A673 (cell line): ENCODE measurements around the gene NAP1L5. TPM values are rescaled to one million over a fixed set of nuclear protein-coding genes. Genes with fewer than 3 reads are reported as not detected.

Experiments used
- BruUV-seq: library from RNA; stranded (reverse); fragments of 400-500 nt; replicated peaks from 2 replicates; lab custom pipeline; 2021; lab: Mats Ljungman, UMichigan
- CTCF ChIA-PET: fragments of 300-600 bp; sonication (Branson Sonifier 250); formaldehyde crosslinking; loops from one replicate; lab custom pipeline; 2022; ENCODE audit warnings: antibody characterized with exemption; lab: Charles Lee
- POLR2A ChIA-PET: fragments of 300-600 bp; sonication (Branson Sonifier 250); formaldehyde crosslinking; loops from one replicate; lab custom pipeline; 2022; ENCODE audit warnings: antibody characterized with exemption; ENCODE audit not compliant: low non-redundant PET; lab: Charles Lee
- DNase-seq: peaks from one replicate; pipeline ENCODE4 v3.0.0-alpha.2; 2015; ENCODE audit warnings: low spot score
- H3K27ac ChIP-seq: fragments of 200-600 bp; sonication (generic); 2 replicates; pipeline ENCODE4 v1.5.1; 2016; ENCODE audit warnings: mixed run types, low read depth, mild to moderate bottlenecking, mixed read lengths, antibody characterized with exemption, low read length; ENCODE audit not compliant: poor library complexity, severe bottlenecking
- H3K27me3 ChIP-seq: fragments of 200-600 bp; sonication (generic); replicated peaks from 2 replicates; pipeline ENCODE4 v1.6.1; 2017; ENCODE audit warnings: mixed run types, low read depth, mild to moderate bottlenecking, mixed read lengths, antibody characterized with exemption, low read length; ENCODE audit not compliant: insufficient read depth, poor library complexity
- H3K36me3 ChIP-seq: fragments of 200-600 bp; sonication (generic); 2 replicates; pipeline ENCODE4 v1.6.1; 2016; ENCODE audit warnings: mixed run types, mild to moderate bottlenecking, mixed read lengths, antibody characterized with exemption, low read length; ENCODE audit not compliant: insufficient read depth, poor library complexity, severe bottlenecking
- H3K4me1 ChIP-seq: fragments of 200-600 bp; sonication (generic); 2 replicates; pipeline ENCODE4 v1.6.1; 2017; ENCODE audit warnings: mixed run types, mild to moderate bottlenecking, mixed read lengths, antibody characterized with exemption, low read length; ENCODE audit not compliant: insufficient read depth, poor library complexity, severe bottlenecking
- H3K4me3 ChIP-seq: fragments of 200-600 bp; sonication (generic); 2 replicates; pipeline ENCODE4 v1.5.1; 2016; ENCODE audit warnings: low read depth, mixed run types, mild to moderate bottlenecking, mixed read lengths, low read length; ENCODE audit not compliant: poor library complexity, severe bottlenecking
- H3K9me3 ChIP-seq: fragments of 200-600 bp; sonication (generic); 2 replicates; pipeline ENCODE4 v1.6.1; 2016; ENCODE audit warnings: mixed run types, low read depth, mild to moderate bottlenecking, mixed read lengths, antibody characterized with exemption, low read length; ENCODE audit not compliant: poor library complexity, severe bottlenecking
- EZH2 ChIP-seq: fragments of 200-600 bp; sonication (generic); IDR thresholded peaks from 2 replicates; pipeline ENCODE4 v1.6.1; 2017; ENCODE audit warnings: borderline replicate concordance, low read depth, mild to moderate bottlenecking, mixed read lengths, antibody characterized with exemption, low read length; ENCODE audit not compliant: poor library complexity, severe bottlenecking
- intact Hi-C: fragments of 100-400 bp; cut with micrococcal nuclease; formaldehyde crosslinking; loops from one replicate; pipeline ENCODE4 v1.10.0; 2022; ENCODE audit not compliant: unreplicated experiment
- total RNA-seq: library from RNA; stranded (reverse); gene quantifications from 2 replicates; pipeline ENCODE4 v1.2.3, GENCODE V29; 2021
- TF ChIP-seq, protein P1 (sequence below): fragments of 300-800, 200-600 bp; sonication (generic); conservative IDR thresholded peaks from 2 replicates; pipeline ENCODE4 v1.5.1; 2017; ENCODE audit warnings: low read depth, mild to moderate bottlenecking, antibody characterized with exemption, low read length, moderate library complexity, mixed read lengths

Gene NAP1L5
- total RNA-seq, 1 experiment from 2014 or later = not detected

DNA sequence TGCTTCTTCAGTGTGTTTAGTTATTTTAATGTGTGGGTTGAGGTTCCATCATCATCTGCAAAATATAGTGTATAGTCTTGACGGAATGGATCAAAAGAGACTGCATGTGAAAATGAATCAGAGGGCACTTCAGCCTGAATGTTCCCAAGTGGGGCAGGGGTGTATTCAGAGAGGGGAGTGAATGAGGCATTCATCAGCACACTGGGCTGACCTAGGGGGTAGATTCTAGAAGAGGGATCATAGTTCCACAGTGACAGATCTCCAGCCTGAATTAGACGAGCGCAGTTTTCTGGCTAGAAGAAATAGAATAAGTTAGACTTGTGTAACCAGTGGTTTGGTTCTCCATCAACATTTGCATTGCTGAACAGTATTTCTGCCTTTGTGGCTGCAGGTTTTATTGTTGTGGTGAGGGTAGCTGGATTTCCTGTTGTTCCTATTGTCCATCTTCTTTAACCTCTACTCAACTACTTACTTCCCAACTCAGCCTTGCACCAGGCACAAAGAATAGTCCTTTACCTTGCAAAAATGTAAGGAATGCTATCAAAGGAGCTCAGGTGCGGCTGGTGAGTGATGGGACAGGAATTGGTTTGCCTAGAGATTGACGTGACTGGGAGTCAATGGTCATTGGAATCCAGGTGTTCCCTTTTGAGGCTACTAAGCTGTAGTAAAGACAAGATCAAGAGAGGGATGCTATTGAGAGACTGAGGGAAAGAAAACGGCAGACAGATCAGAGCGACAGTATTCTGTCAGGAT lies 50.9 kb downstream of the NAP1L5 start:
- H3K27me3 ChIP-seq = no peaks in the 10 kb centered on the region
- TF ChIP-seq, protein P1, sequence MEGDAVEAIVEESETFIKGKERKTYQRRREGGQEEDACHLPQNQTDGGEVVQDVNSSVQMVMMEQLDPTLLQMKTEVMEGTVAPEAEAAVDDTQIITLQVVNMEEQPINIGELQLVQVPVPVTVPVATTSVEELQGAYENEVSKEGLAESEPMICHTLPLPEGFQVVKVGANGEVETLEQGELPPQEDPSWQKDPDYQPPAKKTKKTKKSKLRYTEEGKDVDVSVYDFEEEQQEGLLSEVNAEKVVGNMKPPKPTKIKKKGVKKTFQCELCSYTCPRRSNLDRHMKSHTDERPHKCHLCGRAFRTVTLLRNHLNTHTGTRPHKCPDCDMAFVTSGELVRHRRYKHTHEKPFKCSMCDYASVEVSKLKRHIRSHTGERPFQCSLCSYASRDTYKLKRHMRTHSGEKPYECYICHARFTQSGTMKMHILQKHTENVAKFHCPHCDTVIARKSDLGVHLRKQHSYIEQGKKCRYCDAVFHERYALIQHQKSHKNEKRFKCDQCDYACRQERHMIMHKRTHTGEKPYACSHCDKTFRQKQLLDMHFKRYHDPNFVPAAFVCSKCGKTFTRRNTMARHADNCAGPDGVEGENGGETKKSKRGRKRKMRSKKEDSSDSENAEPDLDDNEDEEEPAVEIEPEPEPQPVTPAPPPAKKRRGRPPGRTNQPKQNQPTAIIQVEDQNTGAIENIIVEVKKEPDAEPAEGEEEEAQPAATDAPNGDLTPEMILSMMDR = no peak
- TF ChIP-seq EZH2 = no peak
- POLR2A ChIA-PET = no interaction called here
- no TSS peak for BruUV-seq
- H3K4me1 ChIP-seq = no peaks in the 10 kb centered on the region
- H3K4me3 ChIP-seq = no peak overlapping the region
- intact Hi-C loops = no loop called here
- DNase-seq = no peak
- CTCF ChIA-PET = no interaction called here
- H3K27ac ChIP-seq = no peak overlapping the region
- no peaks in the 10 kb centered on the region for H3K36me3 ChIP-seq
- no peaks in the 10 kb centered on the region for H3K9me3 ChIP-seq

DNA sequence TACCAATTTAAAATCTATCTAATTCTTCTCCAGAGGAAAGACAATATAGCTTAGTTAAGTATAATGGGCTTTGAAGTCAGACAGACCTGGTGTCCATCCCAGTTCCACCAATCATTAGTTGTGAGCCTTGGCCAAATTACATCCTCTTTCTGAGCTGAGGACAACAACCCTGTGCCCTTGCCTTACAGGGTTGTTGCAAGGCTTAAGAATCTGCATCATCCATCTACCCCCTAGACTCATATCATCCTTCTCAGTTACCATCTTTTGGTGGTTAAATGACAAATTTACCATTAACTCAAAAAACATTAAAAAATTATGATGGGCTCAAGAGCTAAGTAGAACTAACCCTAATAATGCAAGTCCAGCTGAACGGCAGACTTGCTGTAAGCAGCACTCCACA lies 51.6 kb downstream of the NAP1L5 start:
- Histone ChIP-seq H3K27me3 (no peaks in the 10 kb centered on the region), H3K36me3 (no peaks in the 10 kb centered on the region), H3K27ac (no peak overlapping the region), H3K4me1 (no peaks in the 10 kb centered on the region), H3K4me3 (no peak overlapping the region), H3K9me3 (no peaks in the 10 kb centered on the region)
- intact Hi-C loops = no loop called here
- CTCF ChIA-PET = no interaction called here
- no peak for DNase-seq
- TF ChIP-seq EZH2 = no peak
- TF ChIP-seq, protein P1 = no peak
- POLR2A ChIA-PET = interaction anchor here (0.7 kb wide), 1 partner anchor 312 kb away, joined by 3 read pairs; no protein-coding TSS in a partner anchor
- no TSS peak for BruUV-seq

Other genes starting within 250 kb of the NAP1L5 start
- 0.54 and 1.2 TPM in 2 replicates for gene HERC5, start 240.7 kb downstream of the NAP1L5 start, total RNA-seq
- gene PYURF, start 174.1 kb downstream of the NAP1L5 start, total RNA-seq = 38.8 and 41.2 TPM in 2 replicates
- gene HERC3, start 105.3 kb downstream of the NAP1L5 start, total RNA-seq = 0.71 and 1.0 TPM in 2 replicates